ENCODE data around the gene ZDHHC21. TPM values are rescaled to one million over a fixed set of nuclear protein-coding genes. Genes with fewer than 3 reads are reported as not detected.

Gene ZDHHC21
- total RNA-seq, 1 experiment from 2014 or later = 9.0 TPM

- Histone ChIP-seq H3K79me2 (ENCODE audit: insufficient read depth, low read length) (no peaks in the 10 kb centered on the region), H3K4me1 (ENCODE audit: insufficient read depth, low read length) (no peaks in the 10 kb centered on the region; the same call in 1 of the 2 replicates), H2BK120ac (ENCODE audit: low read depth, low read length, poor library complexity, severe bottlenecking) (no peak overlapping the region), H3K23ac (ENCODE audit: insufficient read length, low read depth, low read length) (no peak overlapping the region), H3T11ph (ENCODE audit: low read length) (no peak overlapping the region), H2BK12ac (ENCODE audit: insufficient read length, low read depth, low read length) (no peak overlapping the region), H3K27me3 (ENCODE audit: insufficient read depth, low read length) (no peaks in the 10 kb centered on the region), H4K8ac (replicated peaks; ENCODE audit: insufficient read length, low read depth, low read length) (no peak overlapping the region), H3K9me3 (ENCODE audit: control insufficient read depth, low read depth, low read length) (no peaks in the 10 kb centered on the region), H2AFZ (ENCODE audit: low read length) (peak overlapping the region; percentile 74), H3K23me2 (ENCODE audit: insufficient read length, low read depth, low read length, poor library complexity, severe bottlenecking) (no peaks in the 10 kb centered on the region), H4K91ac (ENCODE audit: insufficient read length, low read depth, low read length) (no peak overlapping the region), H3K9ac (ENCODE audit: extremely low read depth, insufficient read length, low read length) (no peak overlapping the region), H2AK5ac (ENCODE audit: insufficient read length, low read length) (no peak overlapping the region), H3K4me2 (ENCODE audit: insufficient read depth, insufficient read length, low read length) (no peak overlapping the region), H3K18ac (ENCODE audit: insufficient read length, low read depth, low read length) (no peak overlapping the region), H4K20me1 (ENCODE audit: control insufficient read depth, insufficient read depth, insufficient read length) (no peaks in the 10 kb centered on the region), H2BK20ac (ENCODE audit: low read depth, low read length, poor library complexity, severe bottlenecking) (no peak overlapping the region), H3K79me1 (ENCODE audit: insufficient read depth, low read depth, low read length, poor library complexity, severe bottlenecking) (no peaks in the 10 kb centered on the region), H3K14ac (ENCODE audit: insufficient read depth, low read length) (no peak overlapping the region), H2BK15ac (ENCODE audit: low read depth, low read length) (no peak overlapping the region), H3K56ac (ENCODE audit: insufficient read length, low read depth, low read length) (no peak overlapping the region), H4K5ac (ENCODE audit: insufficient read length, low read depth, low read length) (no peak overlapping the region), H3K4ac (ENCODE audit: low read depth, low read length) (no peak overlapping the region), H2BK5ac (ENCODE audit: insufficient read length, low read length) (no peak overlapping the region), H3K27ac (ENCODE audit: insufficient read length, low read depth, low read length) (no peak overlapping the region)
- no CpG with 5 or more reads among the region's 9 CpGs for WGBS (ENCODE audit: extremely low coverage, insufficient read length, low lambda C conversion rate)
- TF ChIP-seq CTCF (conservative IDR thresholded peaks at IDR 0.05) = no peak
- Mint-ChIP-seq H3K27me3 (ENCODE audit: low read depth) (no peaks in the 10 kb centered on the region), H3K36me3 (ENCODE audit: insufficient read depth in 1 of 3, low read depth in 3 of 3) (no peaks in the 10 kb centered on the region), H3K4me3 (peak overlapping the region in 1 of 2 experiments; percentile 18; a peak in 1 of 5 replicates), H3K4me1 (peaks cover 20 to 37% of the 10 kb centered on the region in 2 experiments), H3K9me3 (no peaks in the 10 kb centered on the region; a peak in 2 of 5 replicates), H3K27ac (peak overlapping the region; percentile 6 to 87 (median 82); a peak in 5 of 7 replicates)
- peak; percentile 62 for DNase-seq
Measured at GRCh38 chr9:14561929-14562405, 131.3 kb downstream of the ZDHHC21 start.

Other genes with a start within 250 kb of the ZDHHC21 start
- 22.3 and 24.3 TPM in 2 replicates for gene CER1, start 29.3 kb upstream of the ZDHHC21 start, total RNA-seq (2021)
- gene FREM1, start 217.0 kb upstream of the ZDHHC21 start, total RNA-seq (2021) = 0.35 and 0.44 TPM in 2 replicates